Measurements from ENCODE around the gene HOXA4. TPM values are rescaled to one million over a fixed set of nuclear protein-coding genes. Genes with fewer than 3 reads are reported as not detected.

The HOXA4 gene
- total and polyA plus RNA-seq, 2 donors (not counting 1 experiment from before 2014, with no cell fraction given), result 0.33 to 3.6 TPM

- no peak overlapping the region for H2AFZ ChIP-seq (ENCODE audit: low read length)
- no peaks in the 10 kb centered on the region for H3K27me3 ChIP-seq (ENCODE audit: control insufficient read depth, insufficient read depth, low read length)
- H3K27ac ChIP-seq (ENCODE audit: insufficient read depth, low read length), result peak overlapping the region; percentile 98
- peaks cover 15% of the 10 kb centered on the region for H3K4me1 ChIP-seq (ENCODE audit: control insufficient read depth, extremely low read depth, insufficient read depth, low read length)
- H3K9me3 ChIP-seq (ENCODE audit: control insufficient read depth, insufficient read depth, low read depth, low read length), result no peaks in the 10 kb centered on the region
- no peaks in the 10 kb centered on the region for H4K20me1 ChIP-seq (ENCODE audit: control insufficient read depth, extremely low read depth, insufficient read depth, low read length)
- no peak for DNase-seq (ENCODE audit: low read depth in 2 of 2)
- H3K79me2 ChIP-seq (ENCODE audit: control insufficient read depth, insufficient read depth, low read length), result peaks cover 85% of the 10 kb centered on the region
- peak overlapping the region; percentile 99 for H3K4me2 ChIP-seq (ENCODE audit: extremely low read depth, insufficient read depth, low read length)
- TF ChIP-seq CTCF (conservative IDR thresholded peaks at IDR 0.05 in 1 of 2, IDR thresholded peaks at IDR 0.05 in 1 of 2; ENCODE audit: low read depth in 1 of 2, low read length in 2 of 2), result no peak
- peaks cover 2% of the 10 kb centered on the region for H3K36me3 ChIP-seq (ENCODE audit: control insufficient read depth, insufficient read depth, low read length)
- peak overlapping the region; percentile 89 to 99 (median 94) for H3K4me3 ChIP-seq (replicated peaks in 1 of 4; ENCODE audit: control extremely low read depth in 1 of 4, insufficient read depth in 1 of 4, low read depth in 3 of 4, low read length in 4 of 4)
- peak overlapping the region; percentile 98 for H3K9ac ChIP-seq (ENCODE audit: insufficient read depth, low read length)
These were observed 10.8 kb upstream of the HOXA4 start for GRCh38 chr7:27141137-27141922.

- Histone ChIP-seq H2AFZ (ENCODE audit: low read length) (no peak overlapping the region), H3K27me3 (ENCODE audit: control insufficient read depth, insufficient read depth, low read length) (no peaks in the 10 kb centered on the region), H3K27ac (ENCODE audit: insufficient read depth, low read length) (peak overlapping the region; percentile 98), H3K9ac (ENCODE audit: insufficient read depth, low read length) (peak overlapping the region; percentile 82), H3K36me3 (ENCODE audit: control insufficient read depth, insufficient read depth, low read length) (peaks cover 2% of the 10 kb centered on the region), H3K79me2 (ENCODE audit: control insufficient read depth, insufficient read depth, low read length) (peaks cover 79% of the 10 kb centered on the region), H3K4me3 (replicated peaks in 1 of 4; ENCODE audit: control extremely low read depth in 1 of 4, insufficient read depth in 1 of 4, low read depth in 3 of 4, low read length in 4 of 4) (peak overlapping the region; percentile 89 to 99 (median 94)), H3K4me2 (ENCODE audit: extremely low read depth, insufficient read depth, low read length) (peak overlapping the region; percentile 99), H3K9me3 (ENCODE audit: control insufficient read depth, insufficient read depth, low read depth, low read length) (no peaks in the 10 kb centered on the region), H4K20me1 (ENCODE audit: control insufficient read depth, extremely low read depth, insufficient read depth, low read length) (no peaks in the 10 kb centered on the region), H3K4me1 (ENCODE audit: control insufficient read depth, extremely low read depth, insufficient read depth, low read length) (peaks cover 18% of the 10 kb centered on the region)
- no peak for DNase-seq (ENCODE audit: low read depth in 2 of 2)
- TF ChIP-seq CTCF (conservative IDR thresholded peaks at IDR 0.05 in 1 of 2, IDR thresholded peaks at IDR 0.05 in 1 of 2; ENCODE audit: low read depth in 1 of 2, low read length in 2 of 2) (no peak), EZH2 (IDR thresholded peaks at IDR 0.05; ENCODE audit: low read length, missing control alignments) (no peak)
These were observed 9.7 kb upstream of the HOXA4 start for GRCh38 chr7:27140126-27140857.

GRCh38 chr7:27139334-27140125 is 9.0 kb upstream of the HOXA4 start:
- peak overlapping the region; percentile 82 for H3K9ac ChIP-seq (ENCODE audit: insufficient read depth, low read length)
- no peaks in the 10 kb centered on the region for H3K27me3 ChIP-seq (ENCODE audit: control insufficient read depth, insufficient read depth, low read length)
- peak overlapping the region; percentile 99 for H3K4me2 ChIP-seq (ENCODE audit: extremely low read depth, insufficient read depth, low read length)
- peak overlapping the region; percentile 89 to 99 (median 94) for H3K4me3 ChIP-seq (replicated peaks in 1 of 4; ENCODE audit: control extremely low read depth in 1 of 4, insufficient read depth in 1 of 4, low read depth in 3 of 4, low read length in 4 of 4)
- DNase-seq (ENCODE audit: low read depth in 2 of 2), result no peak
- H4K20me1 ChIP-seq (ENCODE audit: control insufficient read depth, extremely low read depth, insufficient read depth, low read length), result no peaks in the 10 kb centered on the region
- peaks cover 26% of the 10 kb centered on the region for H3K4me1 ChIP-seq (ENCODE audit: control insufficient read depth, extremely low read depth, insufficient read depth, low read length)
- peaks cover 74% of the 10 kb centered on the region for H3K79me2 ChIP-seq (ENCODE audit: control insufficient read depth, insufficient read depth, low read length)
- no peak overlapping the region for H2AFZ ChIP-seq (ENCODE audit: low read length)
- peaks cover 2% of the 10 kb centered on the region for H3K36me3 ChIP-seq (ENCODE audit: control insufficient read depth, insufficient read depth, low read length)
- H3K9me3 ChIP-seq (ENCODE audit: control insufficient read depth, insufficient read depth, low read depth, low read length), result no peaks in the 10 kb centered on the region
- H3K27ac ChIP-seq (ENCODE audit: insufficient read depth, low read length), result peak overlapping the region; percentile 98
- TF ChIP-seq EZH2 (IDR thresholded peaks at IDR 0.05; ENCODE audit: low read length, missing control alignments) (no peak), CTCF (conservative IDR thresholded peaks at IDR 0.05 in 1 of 2, IDR thresholded peaks at IDR 0.05 in 1 of 2; ENCODE audit: low read depth in 1 of 2, low read length in 2 of 2) (no peak)

Measured in fibroblast of lung (primary cell).